ENCODE results near the gene SMYD2. TPM values are rescaled to one million over a fixed set of nuclear protein-coding genes. Genes with fewer than 3 reads are reported as not detected.

The SMYD2 gene
- polyA plus RNA-seq, 3 donors: 14.2 to 28.4 (median 23.6) TPM

GRCh38 chr1:214342525-214342924 is 61.6 kb downstream of the SMYD2 start:
- peaks cover 7 to 14% of the 10 kb centered on the region in 2 donors for H3K9me3 ChIP-seq (replicated peaks in 1 of 2; ENCODE audit: control insufficient read depth in 1 of 2, insufficient read depth in 1 of 2, low read length in 2 of 2)
- no peaks in the 10 kb centered on the region for H3K27me3 ChIP-seq (ENCODE audit: control insufficient read depth in 2 of 2, insufficient read depth in 2 of 2, low read length in 2 of 2)
- H3K9me3 Mint-ChIP-seq: peaks cover 7 to 28% (median 22%) of the 10 kb centered on the region in 7 donors
- intact Hi-C loops (cut with micrococcal nuclease): no loop called here
- H3K36me3 Mint-ChIP-seq: peaks cover 19 to 21% of the 10 kb centered on the region in 2 donors
- peaks cover 0 to 8% of the 10 kb centered on the region in 2 donors for H3K36me3 ChIP-seq (replicated peaks in 1 of 2; ENCODE audit: control insufficient read depth in 1 of 2, insufficient read depth in 2 of 2, low read length in 2 of 2)
- H3K27ac ChIP-seq (ENCODE audit: low read depth in 1 of 2, low read length in 2 of 2): no peak overlapping the region
- TF ChIP-seq CTCF (IDR thresholded peaks at IDR 0.05): no peak
- no peaks in the 10 kb centered on the region for H3K79me2 ChIP-seq (ENCODE audit: insufficient read depth, low read length)
- H3K4me3 Mint-ChIP-seq: no peak overlapping the region
- no peaks in the 10 kb centered on the region for H4K20me1 ChIP-seq (ENCODE audit: insufficient read depth, low read length)
- H3K4me1 Mint-ChIP-seq: no peaks in the 10 kb centered on the region
- H3K27me3 Mint-ChIP-seq (ENCODE audit: low read depth in 3 of 3): peaks cover 0 to 2% (median 2%) of the 10 kb centered on the region in 3 donors
- no peak overlapping the region for H2AFZ ChIP-seq (ENCODE audit: insufficient read depth, low read depth, low read length, poor library complexity, severe bottlenecking)
- no peak overlapping the region for H3K4me3 ChIP-seq (replicated peaks in 1 of 3; ENCODE audit: low read depth in 2 of 3, low read length in 3 of 3)
- no peaks in the 10 kb centered on the region for H3K4me1 ChIP-seq (ENCODE audit: control insufficient read depth in 1 of 2, insufficient read depth in 2 of 2, low read length in 2 of 2)
- no peak overlapping the region for H3K27ac Mint-ChIP-seq
- H3K9ac ChIP-seq (ENCODE audit: insufficient read depth, low read length, poor library complexity, severe bottlenecking): no peak overlapping the region
- no peak overlapping the region for H3K4me2 ChIP-seq (replicated peaks; ENCODE audit: extremely low read depth, low read length, poor library complexity, severe bottlenecking)
- no peak for DNase-seq

- Histone ChIP-seq H2AFZ (ENCODE audit: insufficient read depth, low read depth, low read length, poor library complexity, severe bottlenecking) (no peak overlapping the region), H3K36me3 (replicated peaks in 1 of 2; ENCODE audit: control insufficient read depth in 1 of 2, insufficient read depth in 2 of 2, low read length in 2 of 2) (no peaks in the 10 kb centered on the region), H4K20me1 (ENCODE audit: insufficient read depth, low read length) (no peaks in the 10 kb centered on the region), H3K4me3 (replicated peaks in 1 of 3; ENCODE audit: low read depth in 2 of 3, low read length in 3 of 3) (no peak overlapping the region), H3K27ac (ENCODE audit: low read depth in 1 of 2, low read length in 2 of 2) (no peak overlapping the region), H3K79me2 (ENCODE audit: insufficient read depth, low read length) (no peaks in the 10 kb centered on the region), H3K4me2 (replicated peaks; ENCODE audit: extremely low read depth, low read length, poor library complexity, severe bottlenecking) (no peak overlapping the region), H3K27me3 (ENCODE audit: control insufficient read depth in 2 of 2, insufficient read depth in 2 of 2, low read length in 2 of 2) (no peaks in the 10 kb centered on the region), H3K9ac (ENCODE audit: insufficient read depth, low read length, poor library complexity, severe bottlenecking) (no peak overlapping the region), H3K4me1 (ENCODE audit: control insufficient read depth in 1 of 2, insufficient read depth in 2 of 2, low read length in 2 of 2) (no peaks in the 10 kb centered on the region), H3K9me3 (replicated peaks in 1 of 2; ENCODE audit: control insufficient read depth in 1 of 2, insufficient read depth in 1 of 2, low read length in 2 of 2) (peaks cover 7 to 14% of the 10 kb centered on the region in 2 donors)
- Mint-ChIP-seq H3K4me3 (no peak overlapping the region), H3K27me3 (ENCODE audit: low read depth in 3 of 3) (peaks cover 0 to 4% (median 2%) of the 10 kb centered on the region in 3 donors), H3K27ac (no peak overlapping the region), H3K36me3 (peaks cover 12 to 15% of the 10 kb centered on the region in 2 donors), H3K4me1 (no peaks in the 10 kb centered on the region), H3K9me3 (peaks cover 7 to 28% (median 22%) of the 10 kb centered on the region in 7 donors)
- intact Hi-C loops (cut with micrococcal nuclease): no loop called here
- no peak for DNase-seq
- no peak for TF ChIP-seq CTCF (IDR thresholded peaks at IDR 0.05)
Measured at GRCh38 chr1:214344897-214345296, 63.9 kb downstream of the SMYD2 start.

Data from CD14-positive monocyte (primary cell).